Left ventricle myocardium superior (tissue), 1 donor: ENCODE results near the gene COX8C. TPM values are rescaled to one million over a fixed set of nuclear protein-coding genes. Genes with fewer than 3 reads are reported as not detected.

Source experiments
- ATAC-seq: fragments of 200-7000 bp; cut with Tn5 transposase; one replicate; pipeline ENCODE4 v1.9.1; 2020; ENCODE audit warnings: mild to moderate bottlenecking, moderate library complexity
- DNase-seq: peaks from one replicate; pipeline ENCODE4 v3.0.0-alpha.2; 2020
- intact Hi-C: fragments of 100-400 bp; cut with micrococcal nuclease; formaldehyde crosslinking; loops from one replicate; pipeline ENCODE4 v1.11.0; 2022
- total RNA-seq: library from RNA; stranded (reverse); fragmentation: NEBNext Ultra II Directional; extraction: Animal tissue kit (Norgen Biotek cat#: 25700); gene quantifications from one replicate; pipeline ENCODE4 v1.2.1, GENCODE V29; 2021
- donor health status: DM: no; HTN: yes; CAD: no; lungs with severe emphysema.

Gene COX8C
- total RNA-seq, 1 donor from 2014 or later = 0.55 TPM

- ATAC-seq (no peak), DNase-seq (no peak)
- intact Hi-C loops = no loop called here
Measured at GRCh38 chr14:93319494-93319893, 27.5 kb upstream of the COX8C start.

- DNase-seq (no peak), ATAC-seq (no peak)
Measured at GRCh38 chr14:93319958-93320357, 27.0 kb upstream of the COX8C start.

DNA sequence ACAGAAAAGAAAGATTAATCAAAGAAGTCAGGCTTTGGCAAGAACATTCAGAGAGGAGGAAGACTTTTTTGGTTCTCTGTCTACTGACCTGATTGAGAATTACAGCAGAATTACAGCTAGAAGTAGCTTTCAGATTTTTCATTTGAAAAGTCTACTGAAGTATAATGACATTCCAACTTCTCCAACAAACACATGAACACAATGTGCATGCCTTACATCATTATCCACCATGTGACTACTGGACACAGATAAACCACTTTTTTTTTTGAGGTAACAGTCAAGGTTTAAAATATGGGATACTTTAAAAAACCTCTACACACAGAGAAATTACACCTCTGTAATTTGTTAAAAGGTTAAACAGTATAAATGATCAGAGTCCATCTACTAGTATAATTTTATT, 26.5 kb upstream of the COX8C start:
- intact Hi-C loops = no loop called here
- no peak for DNase-seq
- ATAC-seq = no peak

More at GRCh38 chr14:93319958-93320357, 27.0 kb upstream of the COX8C start:
- intact Hi-C loops = no loop called here

GRCh38 chr14:93322929-93323599, 23.9 kb upstream of the COX8C start:
- ATAC-seq (no peak), DNase-seq (no peak)
- intact Hi-C loops = no loop called here

DNA sequence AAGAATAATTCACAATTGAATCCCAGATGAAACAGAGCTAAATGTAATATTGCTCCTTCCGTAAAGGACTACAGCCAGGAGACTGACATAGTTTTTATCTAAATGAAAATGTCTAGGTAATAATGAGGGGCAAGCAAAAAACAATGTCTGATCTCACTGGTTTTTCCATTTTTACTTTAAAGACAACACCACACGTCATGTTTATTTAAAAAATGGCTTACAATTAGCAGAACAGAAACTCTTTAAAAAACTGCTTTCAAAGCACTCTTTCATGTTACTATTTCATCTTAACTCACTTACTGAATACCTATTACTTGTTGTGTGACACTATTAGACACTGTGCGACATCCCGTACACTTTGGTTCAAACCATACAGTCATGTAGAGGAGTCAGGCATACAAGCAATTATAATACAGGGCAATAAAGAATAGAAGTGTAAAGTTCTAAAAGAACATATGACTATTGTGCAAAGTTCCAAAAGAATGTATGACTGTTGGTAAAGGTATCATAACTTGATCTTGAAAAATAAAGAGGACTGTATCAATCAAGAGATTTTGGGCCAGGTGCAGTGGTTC, 23.3 kb upstream of the COX8C start:
- ATAC-seq = no peak
- intact Hi-C loops = no loop called here
- no peak for DNase-seq

DNA sequence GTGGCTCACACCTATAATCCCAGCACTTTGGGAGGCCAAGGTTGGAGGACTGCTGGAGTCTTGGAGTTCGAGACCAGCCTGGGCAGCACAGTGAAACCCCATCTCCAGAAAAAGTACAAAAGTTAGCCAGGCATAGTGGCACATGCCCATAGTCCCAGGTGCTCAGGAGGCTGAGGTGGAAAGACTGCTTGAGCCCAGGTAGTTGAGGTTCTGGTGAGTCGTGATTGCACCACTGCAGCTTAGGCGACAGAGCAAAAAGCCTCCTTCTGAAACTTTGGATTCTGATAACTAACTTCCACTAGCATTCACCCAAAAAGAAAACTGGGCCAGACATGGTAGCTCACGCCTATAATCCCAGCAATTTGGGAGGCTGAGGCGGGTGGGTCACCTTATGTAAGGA, 20.8 kb upstream of the COX8C start:
- ATAC-seq (no peak), DNase-seq (no peak)
- intact Hi-C loops = no loop called here

GRCh38 chr14:93328546-93328945, 18.4 kb upstream of the COX8C start:
- intact Hi-C loops = no loop called here
- ATAC-seq (no peak), DNase-seq (no peak)

GRCh38 chr14:93329965-93330608, 16.9 kb upstream of the COX8C start:
- ATAC-seq = no peak
- intact Hi-C loops = no loop called here
- no peak for DNase-seq

DNA sequence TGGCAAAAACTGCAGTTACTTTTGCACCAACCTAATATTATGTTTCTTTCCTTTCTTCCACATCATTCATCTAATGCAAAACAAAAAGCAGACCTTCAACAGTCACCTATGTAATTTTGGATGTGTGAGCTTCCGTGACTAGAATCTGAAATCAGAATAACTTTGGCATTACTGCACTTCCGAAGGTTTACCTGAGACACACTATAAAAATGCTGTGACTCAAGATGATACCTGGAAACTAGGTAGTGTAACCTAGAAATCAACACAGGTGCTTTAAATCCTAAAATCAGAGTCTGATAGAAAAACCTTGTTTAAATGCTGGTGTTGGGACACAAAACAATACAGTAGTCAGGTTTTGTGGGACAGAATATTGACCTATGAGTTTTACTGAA, 16.4 kb upstream of the COX8C start:
- no peak for ATAC-seq
- intact Hi-C loops = no loop called here
- no peak for DNase-seq

GRCh38 chr14:93331002-93331727, 15.8 kb upstream of the COX8C start:
- intact Hi-C loops = no loop called here
- ATAC-seq = no peak

DNA sequence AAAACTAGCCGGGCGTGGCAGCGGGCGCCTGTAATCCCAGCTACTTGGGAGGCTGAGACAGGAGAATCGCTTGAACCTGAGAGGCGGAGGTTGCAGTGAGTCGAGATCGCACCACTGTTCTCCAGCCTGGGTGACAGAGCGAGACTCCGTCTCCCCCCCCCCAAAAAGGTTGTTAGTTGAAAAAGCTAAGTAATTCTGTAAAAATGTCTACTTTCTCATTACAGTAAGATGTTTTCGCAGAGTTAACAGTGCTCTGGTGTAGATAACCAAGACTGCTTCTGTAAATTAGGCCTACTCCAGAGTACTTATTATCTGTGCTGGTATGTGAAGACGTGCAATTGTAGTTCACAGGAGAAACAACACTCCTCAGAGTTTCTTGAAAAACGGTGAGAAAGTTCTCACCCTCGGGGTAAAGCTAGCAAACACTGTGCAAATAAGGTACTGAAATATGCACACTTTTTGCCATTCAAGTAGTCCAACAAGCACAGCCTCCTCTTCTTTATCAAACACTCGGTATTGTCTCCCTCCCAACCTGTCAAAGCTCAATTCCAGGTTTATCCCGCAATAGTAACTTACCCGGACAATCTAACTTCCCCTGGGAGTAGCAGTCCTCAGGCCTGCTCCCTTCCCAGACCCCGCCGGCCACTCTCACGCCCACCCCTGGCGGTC, 15.1 kb upstream of the COX8C start:
- no peak for ATAC-seq
- intact Hi-C loops = no loop called here

More at GRCh38 chr14:93331002-93331727, 15.8 kb upstream of the COX8C start:
- peak; percentile 42 for DNase-seq

DNA sequence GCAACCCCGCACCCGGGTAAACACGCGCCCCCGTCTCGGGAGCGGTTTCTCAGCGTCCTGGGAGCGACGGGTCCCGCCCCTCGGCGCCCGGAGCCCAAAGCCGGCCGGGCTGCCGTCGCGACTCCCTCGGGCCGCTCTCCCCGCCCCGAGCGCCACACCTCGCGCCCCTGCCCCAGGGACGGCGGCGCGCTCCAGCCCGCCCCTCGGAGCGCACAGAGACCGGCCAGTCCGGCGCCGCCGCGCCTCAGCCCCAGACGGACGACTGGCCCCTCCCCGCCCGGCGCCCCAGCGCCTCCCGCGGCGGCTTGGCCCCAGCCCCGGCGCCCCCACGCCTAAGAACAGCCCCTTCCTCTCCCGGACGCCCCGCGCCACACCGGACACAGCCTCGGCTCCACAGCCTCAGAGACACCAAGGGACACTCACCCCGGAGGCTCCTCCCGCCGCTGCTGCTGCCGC, 14.6 kb upstream of the COX8C start:
- intact Hi-C loops = no loop called here
- ATAC-seq = peak; percentile 86

More for the DNA sequence above, 15.1 kb upstream of the COX8C start:
- no peak for DNase-seq

DNA sequence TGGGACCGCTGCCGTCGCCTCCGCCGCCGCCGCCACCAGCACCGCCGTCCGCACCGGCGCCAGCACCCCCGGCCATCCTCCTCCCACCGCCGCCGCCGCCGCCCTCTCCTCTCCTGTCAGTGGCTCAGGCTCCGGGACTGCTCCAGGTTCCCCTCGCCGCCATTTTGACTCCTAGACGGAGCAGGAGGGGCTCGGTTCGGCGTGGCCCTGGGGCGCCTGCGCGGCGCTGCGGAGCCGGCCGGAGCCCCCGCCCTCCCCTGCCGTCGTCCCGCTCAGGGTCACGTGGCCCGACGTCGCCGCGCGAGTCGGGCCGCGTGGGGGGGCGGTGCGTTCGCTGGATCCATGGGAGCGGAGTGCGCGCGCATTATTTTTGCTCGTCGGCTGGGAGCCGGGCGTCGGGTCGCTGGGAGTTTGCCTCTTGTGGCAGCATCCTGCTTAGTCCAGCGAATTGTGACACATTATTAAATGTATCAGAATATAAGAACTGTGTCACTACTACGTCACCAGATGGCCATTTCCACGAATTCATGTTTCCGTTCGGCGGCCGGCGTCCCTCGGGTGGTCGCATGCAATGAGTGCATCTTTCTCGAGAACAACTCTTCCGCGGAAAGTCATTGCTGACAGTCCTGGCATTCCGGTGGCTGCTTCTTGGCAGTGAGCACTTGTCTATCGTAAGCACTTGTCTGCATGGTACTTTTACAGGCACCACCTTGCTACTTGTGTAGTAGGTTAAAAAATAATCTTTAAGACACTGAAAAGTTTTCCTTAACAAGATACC, 13.9 kb upstream of the COX8C start, which contains the start of gene BTBD7:
TSS of gene BTBD7 (minus strand) at position 184 of the 778 bp plus-strand sequence. CDS start 36,985 bp downstream, outside the sequence.
- peak; percentile 99 for ATAC-seq
- intact Hi-C loops = no loop called here
- DNase-seq = peak; percentile 98

More for the DNA sequence above, 14.6 kb upstream of the COX8C start:
- peak; percentile 81 for DNase-seq

GRCh38 chr14:93333631-93334103, 13.3 kb upstream of the COX8C start:
- DNase-seq (no peak), ATAC-seq (no peak)
- intact Hi-C loops = no loop called here

DNA sequence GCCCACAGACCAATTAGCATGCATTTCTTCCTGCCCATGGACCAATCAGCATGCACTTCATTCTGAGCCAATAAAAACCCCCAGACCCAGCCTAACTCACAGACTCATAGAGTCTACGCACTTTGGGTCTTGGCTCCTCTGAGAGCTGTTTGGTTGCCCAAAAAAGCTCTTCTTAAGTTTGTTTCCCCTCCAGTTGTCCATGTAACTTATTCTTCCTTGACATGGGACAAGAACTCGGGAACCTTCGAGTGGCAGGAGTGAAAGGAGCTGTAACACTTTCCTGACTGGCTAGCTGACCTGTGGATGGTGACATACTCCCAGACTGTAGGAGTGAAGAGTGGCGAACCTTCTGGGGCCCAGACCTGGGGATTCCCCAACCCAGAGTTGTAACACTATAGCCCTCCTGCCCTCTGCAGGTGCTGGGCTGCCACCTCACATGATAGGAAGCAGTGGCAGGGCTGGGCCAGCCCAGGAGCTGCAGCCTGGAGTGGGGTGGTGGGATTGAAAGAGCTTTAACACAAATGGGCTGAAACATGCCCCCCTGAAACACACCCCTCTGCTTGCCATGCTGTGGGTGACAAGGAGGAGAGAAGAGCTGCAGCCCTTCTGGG, 9.7 kb upstream of the COX8C start:
- DNase-seq (no peak), ATAC-seq (no peak)
- intact Hi-C loops = no loop called here

DNA sequence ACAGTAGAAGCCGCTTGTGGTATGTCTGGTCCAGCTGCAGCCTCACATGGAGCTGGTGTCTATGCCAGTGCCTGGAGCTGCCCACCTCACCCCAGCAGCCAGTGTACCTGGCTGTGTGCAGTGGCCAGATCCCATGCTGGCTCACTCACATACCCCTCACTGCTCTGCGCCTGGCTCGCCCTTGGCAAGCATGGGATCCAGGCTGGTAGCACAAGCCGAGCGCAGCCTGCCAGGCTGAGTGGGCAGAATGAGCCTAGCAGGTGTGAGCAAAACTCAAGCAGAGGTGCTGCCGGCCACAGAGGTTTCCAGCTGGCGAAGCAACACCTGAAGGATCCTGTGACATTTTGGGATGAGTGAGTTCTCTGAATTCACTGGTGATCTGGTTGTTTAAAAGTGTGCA, 9.1 kb upstream of the COX8C start:
- intact Hi-C loops = no loop called here
- DNase-seq (no peak), ATAC-seq (no peak)

DNA sequence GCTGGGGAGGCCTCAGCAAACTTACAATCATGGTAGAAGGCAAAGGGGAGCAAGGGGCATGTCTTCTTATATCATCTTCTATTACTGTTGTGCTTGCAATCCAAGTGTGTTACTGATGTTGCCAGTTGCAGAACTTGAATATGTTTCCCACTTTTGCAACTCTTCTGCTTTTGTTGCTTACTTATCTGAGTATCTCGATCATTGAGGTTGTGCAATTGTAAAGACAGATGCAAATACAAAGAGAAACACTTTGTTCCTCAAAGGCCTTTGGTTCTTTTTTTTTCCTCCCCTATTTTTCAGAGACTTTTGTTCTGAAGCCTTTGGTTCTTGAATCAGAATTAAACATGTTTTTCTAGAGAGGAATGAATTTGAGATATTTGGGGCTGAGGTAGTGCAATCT, 3.7 kb upstream of the COX8C start:
- ATAC-seq (no peak), DNase-seq (no peak)
- intact Hi-C loops = no loop called here

DNA sequence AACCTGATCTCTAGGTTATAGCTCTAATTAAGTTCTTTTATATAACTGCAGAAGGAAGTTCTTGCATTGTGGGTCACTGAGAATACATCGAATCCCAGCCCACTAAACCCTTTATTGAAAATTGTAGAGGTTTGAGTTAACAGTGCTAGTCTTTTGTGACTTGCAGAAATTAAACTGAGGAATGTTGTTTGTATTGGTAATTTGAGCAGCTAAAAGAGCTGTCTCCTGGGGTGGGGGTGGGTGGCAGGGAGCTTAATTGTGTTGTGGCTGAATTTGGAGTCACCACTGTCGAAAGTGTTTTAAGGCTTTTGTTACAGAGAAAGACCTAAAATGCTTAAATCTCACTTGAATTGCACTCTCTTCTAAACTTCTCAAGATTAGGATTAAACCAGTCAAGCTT, 3.2 kb upstream of the COX8C start:
- ATAC-seq (no peak), DNase-seq (no peak)
- intact Hi-C loops = no loop called here
